Adrenal gland (tissue), 5 donors: ENCODE data around the gene SRPK2.

ENCODE experiments used
- CTCF ChIP-seq, 6 experiments: fragments of 450-650 bp in 4 of 6; fragments of 200-600 bp in 2 of 6; sonication (generic) in 1 of 6; IDR thresholded peaks; 1 replicate in 5 of 6; 2 replicates in 1 of 6; pipeline versions ENCODE4 v1.5.1 to v1.8.0; 2016 to 2021; ENCODE audit warnings: antibody characterized with exemption in 6 of 6, mild to moderate bottlenecking in 2 of 6, moderate library complexity in 1 of 6
- POLR2A ChIP-seq, 2 donors: fragments of 450-650 bp; IDR thresholded peaks; one replicate each; pipeline ENCODE4 v1.6.1; 2017; ENCODE audit warnings: antibody characterized with exemption in 2 of 2, mild to moderate bottlenecking in 2 of 2, moderate library complexity in 1 of 2
- donor health status: DM: no; HTN: no; CAD: no.

GRCh38 chr7:105101864-105102263, 286.9 kb downstream of the SRPK2 start:
- TF ChIP-seq CTCF (IDR thresholded peaks at IDR 0.05) (no peak), POLR2A (IDR thresholded peaks at IDR 0.05) (no peak)
